GM12878 (cell line): ENCODE measurements around the gene TEC. TPM values are rescaled to one million over a fixed set of nuclear protein-coding genes. Genes with fewer than 3 reads are reported as not detected.
"Not testable (repeated sequence)": the region's sequence is repeated elsewhere in the genome, so short reads cannot be mapped to it uniquely, and the experiment has no call there.

Experiments used
- ATAC-seq: fragments of 200-7000 bp; cut with Tn5 transposase; 3 replicates; pipeline ENCODE4 v1.9.1; 2020; ENCODE audit warnings: mild to moderate bottlenecking, moderate library complexity
- BruUV-seq: library from RNA; stranded (reverse); fragments of 400-500 nt; replicated peaks from 2 replicates; lab custom pipeline; 2021; lab: Mats Ljungman, UMichigan
- CTCF ChIA-PET: fragments of 300-600 bp; sonication (Branson Sonifier 250); formaldehyde crosslinking; extraction: SDS; loops from one replicate; lab custom pipeline; 2021; ENCODE audit warnings: inconsistent platforms; lab: Yijun Ruan, JAX
- POLR2A ChIA-PET: fragments of 350-600 bp; formaldehyde crosslinking; extraction: SDS; loops from one replicate; lab custom pipeline; 2021; ENCODE audit warnings: inconsistent platforms; lab: Charles Lee
- RAD21 ChIA-PET: fragments of 300-600 bp; sonication (Branson Sonifier 250); formaldehyde crosslinking; loops from one replicate; lab custom pipeline; 2023; ENCODE audit warnings: antibody characterized with exemption; ENCODE audit not compliant: unreplicated experiment; lab: Charles Lee
- SMC1A ChIA-PET: fragments of 300-600 bp; sonication (Branson Sonifier 250); formaldehyde crosslinking; loops from one replicate; lab custom pipeline; 2023; ENCODE audit not compliant: unreplicated experiment, uncharacterized antibody; lab: Charles Lee
- DNase-seq: peaks from one replicate; pipeline ENCODE4 v3.0.0-alpha.2; 2011; ENCODE audit warnings: low read depth, low spot score
- FAIRE-seq: peaks from 3 replicates; lab custom pipeline; 2011; peaks lifted over from hg19 to GRCh38; lab: Jason Lieb, UNC
- H2AFZ ChIP-seq: 2 replicates; pipeline ENCODE4 v1.6.0; 2011; ENCODE audit warnings: low read depth, low read length, control low read depth; ENCODE audit not compliant: control insufficient read depth
- H3K27ac ChIP-seq: 2 replicates; pipeline ENCODE4 v1.5.1; 2011; ENCODE audit warnings: control low read depth; ENCODE audit not compliant: control insufficient read depth, insufficient read depth
- H3K27me3 ChIP-seq, 2 experiments: replicated peaks in 1 of 2; 2 replicates each; pipeline versions ENCODE4 v1.6.0 to v1.6.1; 2011; ENCODE audit warnings: low read length in 1 of 2; ENCODE audit not compliant: control insufficient read depth in 2 of 2, insufficient read depth in 2 of 2
- H3K36me3 ChIP-seq, 2 experiments: 2 replicates each; pipeline ENCODE4 v1.5.1; 2011; ENCODE audit warnings: low read length in 1 of 2; ENCODE audit not compliant: control insufficient read depth in 2 of 2, insufficient read depth in 2 of 2
- H3K4me1 ChIP-seq: 2 replicates; pipeline ENCODE4 v1.6.1; 2011; ENCODE audit warnings: mild to moderate bottlenecking, low read length, moderate library complexity, mixed read lengths; ENCODE audit not compliant: control insufficient read depth, insufficient read depth
- H3K4me2 ChIP-seq: 2 replicates; pipeline ENCODE4 v1.6.0; 2011; ENCODE audit warnings: control low read depth; ENCODE audit not compliant: control insufficient read depth, insufficient read depth
- H3K4me3 ChIP-seq: fragments of 200-600 bp; sonication (generic); 2 replicates; pipeline ENCODE4 v1.5.1; 2016
- H3K79me2 ChIP-seq: 2 replicates; pipeline ENCODE4 v1.6.0; 2011; ENCODE audit warnings: low read length; ENCODE audit not compliant: control insufficient read depth, insufficient read depth
- H3K9ac ChIP-seq: 2 replicates; pipeline ENCODE4 v1.8.0; 2011; ENCODE audit warnings: low read length, control low read depth, mixed read lengths; ENCODE audit not compliant: control insufficient read depth, insufficient read depth
- H3K9me3 ChIP-seq: replicated peaks from 3 replicates; pipeline ENCODE4 v1.5.1; 2011; ENCODE audit warnings: mild to moderate bottlenecking, low read length; ENCODE audit not compliant: control insufficient read depth, insufficient read depth
- H4K20me1 ChIP-seq: 2 replicates; pipeline ENCODE4 v1.6.0; 2011; ENCODE audit not compliant: control insufficient read depth, insufficient read depth
- CHD2 ChIP-seq: IDR thresholded peaks from 2 replicates; pipeline ENCODE4 v1.6.1; 2011; ENCODE audit warnings: low read depth, low read length, improper control_type of control experiment, borderline replicate concordance
- GABPA ChIP-seq: IDR thresholded peaks from 2 replicates; pipeline ENCODE4 v1.6.1; 2014; ENCODE audit warnings: antibody characterized with exemption, low read depth, mild to moderate bottlenecking, inconsistent platforms
- JUNB ChIP-seq: IDR thresholded peaks from 2 replicates; pipeline ENCODE4 v1.6.1; 2016; ENCODE audit warnings: antibody characterized with exemption, mild to moderate bottlenecking
- NFIC ChIP-seq: IDR thresholded peaks from 2 replicates; pipeline ENCODE4 v1.6.1; 2012; ENCODE audit warnings: low read depth, mild to moderate bottlenecking, inconsistent platforms, low read length, moderate library complexity
- POLR2AphosphoS5 ChIP-seq: IDR thresholded peaks from 2 replicates; pipeline ENCODE4 v1.6.1; 2011; ENCODE audit warnings: mild to moderate bottlenecking, low read length, inconsistent platforms
- RUNX3 ChIP-seq: IDR thresholded peaks from 2 replicates; pipeline ENCODE4 v1.6.1; 2012; ENCODE audit warnings: low read length, inconsistent platforms
- WGBS: methylation state at CpG from one replicate; pipeline ENCODE4 v1.1.6; 2016; ENCODE audit warnings: low lambda C conversion rate; ENCODE audit not compliant: insufficient replicate concordance, insufficient coverage; ENCODE audit errors: missing lambda C conversion rate; 5-methylcytosine and 5-hydroxymethylcytosine counted together
- in situ Hi-C: fragments of 300-500 bp; cut with MboI; formaldehyde crosslinking; loops from 9 replicates; pipeline ENCODE4 v1.14.3; 2018; ENCODE audit warnings: mixed read lengths
- intact Hi-C: fragments of 100-400 bp; cut with micrococcal nuclease; formaldehyde crosslinking; loops from one replicate; pipeline ENCODE4 v1.14.2; 2022; ENCODE audit not compliant: unreplicated experiment
- polyA plus RNA-seq, 11 experiments: library from polyadenylated mRNA; depleted of rRNA in 4 of 11; unstranded in 6 of 11; stranded (reverse) in 5 of 11; fragments of >200 nt; fragmentation: Nextera tagmentation in 4 of 11; fragmentation: Illumina TruSeq in 1 of 11; extraction: Ambion mirVana in 4 of 11; extraction: Trizol in 1 of 11; gene quantifications; 1 replicate in 1 of 11; 2 replicates in 10 of 11; pipeline versions ENCODE4 v1.2.1 to v1.2.3, GENCODE V29; 2011 to 2016; ENCODE audit warnings: inconsistent platforms in 2 of 11, missing spikeins in 2 of 11, low read depth in 1 of 11
- total RNA-seq, 4 experiments: library from RNA; depleted of rRNA in 3 of 4; stranded (reverse); fragments of >200 nt in 3 of 4; fragmentation: Illumina TruSeq in 1 of 4; extraction: Trizol in 1 of 4; gene quantifications; 2 replicates each; pipeline versions ENCODE4 v1.2.1 to v1.2.3, GENCODE V29; 2013 to 2021
- TF ChIP-seq, protein P1 (sequence below): IDR thresholded peaks from 2 replicates; pipeline ENCODE4 v1.6.1; 2012; ENCODE audit warnings: mild to moderate bottlenecking, low read depth, low read length
- TF ChIP-seq, protein P2 (sequence below): fragments of 450-650 bp; IDR thresholded peaks from 2 replicates; pipeline ENCODE4 v1.6.1; 2017; ENCODE audit warnings: antibody characterized with exemption, mild to moderate bottlenecking, moderate library complexity

The TEC gene
- total and polyA plus RNA-seq, 10 of the 15 experiments (the other 5 are each of a cell fraction or from before 2014, with no cell fraction given) = 7.4 to 27.2 (median 17.1) TPM

DNA sequence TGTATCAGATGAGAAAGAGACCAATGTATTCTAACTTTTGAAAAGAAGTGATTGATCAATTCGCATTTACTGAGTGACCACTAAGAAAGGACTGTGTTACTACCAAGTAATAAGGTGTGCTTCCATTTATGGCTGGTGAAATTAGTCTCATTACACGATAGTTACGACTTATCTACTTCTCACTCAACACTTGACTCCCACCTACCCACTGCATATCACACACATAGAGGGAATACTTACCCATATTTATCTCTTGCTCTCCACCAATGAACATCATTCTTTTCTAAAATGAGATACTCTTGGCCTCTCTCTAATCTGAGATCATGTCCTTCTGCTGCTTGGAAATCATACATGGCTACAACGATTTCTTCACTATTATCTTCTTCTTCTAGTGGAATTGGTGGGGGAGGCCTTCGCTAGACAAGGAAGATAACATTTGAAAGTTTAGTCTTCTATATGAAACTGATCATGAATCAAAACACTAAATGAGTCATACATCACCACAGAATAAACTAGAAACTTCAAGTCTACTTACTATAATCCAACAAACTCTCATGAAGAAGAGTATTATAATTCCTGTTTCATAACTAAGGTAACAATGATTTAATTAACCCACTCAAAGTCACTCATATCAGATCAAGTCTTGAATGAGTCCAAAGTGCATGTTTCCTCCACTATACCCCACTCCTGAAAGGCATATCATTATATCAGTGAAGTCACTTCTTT, 101.9 kb downstream of the TEC start:
- peaks cover 6% of the 10 kb centered on the region for H3K4me1 ChIP-seq
- H2AFZ ChIP-seq = no peak overlapping the region
- no peak overlapping the region for H3K9ac ChIP-seq
- H3K9me3 ChIP-seq = peaks cover 6% of the 10 kb centered on the region; the same call in 2 of the 3 replicates
- 62% methylated on average over 5 of the region's 5 CpGs for WGBS
- ChIA-PET POLR2A (no interaction called here), CTCF (interaction anchor here (1.3 kb wide), 1 partner anchor 108 kb away, joined by 7 read pairs; no protein-coding TSS in a partner anchor), RAD21 (no interaction called here), SMC1A (interaction anchor here (1.0 to 2.1 kb wide), 3 partner anchors 18 to 56 kb away, joined by 3 to 7 read pairs (median 4); no protein-coding TSS in a partner anchor)
- no peak overlapping the region for H3K27ac ChIP-seq
- H3K36me3 ChIP-seq = peaks cover 13 to 36% of the 10 kb centered on the region in 2 experiments
- no peak for DNase-seq
- ATAC-seq = peak; percentile 69
- peaks cover 7% of the 10 kb centered on the region for H3K79me2 ChIP-seq
- H3K4me2 ChIP-seq = no peak overlapping the region
- no peak for FAIRE-seq
- in situ Hi-C loops (no loop called here), intact Hi-C loops (no loop called here)
- TF ChIP-seq, protein P1, sequence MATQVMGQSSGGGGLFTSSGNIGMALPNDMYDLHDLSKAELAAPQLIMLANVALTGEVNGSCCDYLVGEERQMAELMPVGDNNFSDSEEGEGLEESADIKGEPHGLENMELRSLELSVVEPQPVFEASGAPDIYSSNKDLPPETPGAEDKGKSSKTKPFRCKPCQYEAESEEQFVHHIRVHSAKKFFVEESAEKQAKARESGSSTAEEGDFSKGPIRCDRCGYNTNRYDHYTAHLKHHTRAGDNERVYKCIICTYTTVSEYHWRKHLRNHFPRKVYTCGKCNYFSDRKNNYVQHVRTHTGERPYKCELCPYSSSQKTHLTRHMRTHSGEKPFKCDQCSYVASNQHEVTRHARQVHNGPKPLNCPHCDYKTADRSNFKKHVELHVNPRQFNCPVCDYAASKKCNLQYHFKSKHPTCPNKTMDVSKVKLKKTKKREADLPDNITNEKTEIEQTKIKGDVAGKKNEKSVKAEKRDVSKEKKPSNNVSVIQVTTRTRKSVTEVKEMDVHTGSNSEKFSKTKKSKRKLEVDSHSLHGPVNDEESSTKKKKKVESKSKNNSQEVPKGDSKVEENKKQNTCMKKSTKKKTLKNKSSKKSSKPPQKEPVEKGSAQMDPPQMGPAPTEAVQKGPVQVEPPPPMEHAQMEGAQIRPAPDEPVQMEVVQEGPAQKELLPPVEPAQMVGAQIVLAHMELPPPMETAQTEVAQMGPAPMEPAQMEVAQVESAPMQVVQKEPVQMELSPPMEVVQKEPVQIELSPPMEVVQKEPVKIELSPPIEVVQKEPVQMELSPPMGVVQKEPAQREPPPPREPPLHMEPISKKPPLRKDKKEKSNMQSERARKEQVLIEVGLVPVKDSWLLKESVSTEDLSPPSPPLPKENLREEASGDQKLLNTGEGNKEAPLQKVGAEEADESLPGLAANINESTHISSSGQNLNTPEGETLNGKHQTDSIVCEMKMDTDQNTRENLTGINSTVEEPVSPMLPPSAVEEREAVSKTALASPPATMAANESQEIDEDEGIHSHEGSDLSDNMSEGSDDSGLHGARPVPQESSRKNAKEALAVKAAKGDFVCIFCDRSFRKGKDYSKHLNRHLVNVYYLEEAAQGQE = no peak
- TF ChIP-seq, protein P2, sequence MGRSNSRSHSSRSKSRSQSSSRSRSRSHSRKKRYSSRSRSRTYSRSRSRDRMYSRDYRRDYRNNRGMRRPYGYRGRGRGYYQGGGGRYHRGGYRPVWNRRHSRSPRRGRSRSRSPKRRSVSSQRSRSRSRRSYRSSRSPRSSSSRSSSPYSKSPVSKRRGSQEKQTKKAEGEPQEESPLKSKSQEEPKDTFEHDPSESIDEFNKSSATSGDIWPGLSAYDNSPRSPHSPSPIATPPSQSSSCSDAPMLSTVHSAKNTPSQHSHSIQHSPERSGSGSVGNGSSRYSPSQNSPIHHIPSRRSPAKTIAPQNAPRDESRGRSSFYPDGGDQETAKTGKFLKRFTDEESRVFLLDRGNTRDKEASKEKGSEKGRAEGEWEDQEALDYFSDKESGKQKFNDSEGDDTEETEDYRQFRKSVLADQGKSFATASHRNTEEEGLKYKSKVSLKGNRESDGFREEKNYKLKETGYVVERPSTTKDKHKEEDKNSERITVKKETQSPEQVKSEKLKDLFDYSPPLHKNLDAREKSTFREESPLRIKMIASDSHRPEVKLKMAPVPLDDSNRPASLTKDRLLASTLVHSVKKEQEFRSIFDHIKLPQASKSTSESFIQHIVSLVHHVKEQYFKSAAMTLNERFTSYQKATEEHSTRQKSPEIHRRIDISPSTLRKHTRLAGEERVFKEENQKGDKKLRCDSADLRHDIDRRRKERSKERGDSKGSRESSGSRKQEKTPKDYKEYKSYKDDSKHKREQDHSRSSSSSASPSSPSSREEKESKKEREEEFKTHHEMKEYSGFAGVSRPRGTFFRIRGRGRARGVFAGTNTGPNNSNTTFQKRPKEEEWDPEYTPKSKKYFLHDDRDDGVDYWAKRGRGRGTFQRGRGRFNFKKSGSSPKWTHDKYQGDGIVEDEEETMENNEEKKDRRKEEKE = no peak
- TF ChIP-seq CHD2 = no peak
- TF ChIP-seq JUNB = peak; percentile 69
- no peak for TF ChIP-seq POLR2AphosphoS5
- TF ChIP-seq GABPA = 0 out of 2 replicates have a peak, but pooled peaks have one; percentile 14
- peak; percentile 48; the same call in 1 of the 2 replicates for TF ChIP-seq RUNX3
- TF ChIP-seq NFIC = peak; percentile 50; the same call in 1 of the 2 replicates
- H3K4me3 ChIP-seq = no peak overlapping the region
- BruUV-seq = no TSS peak
- H3K27me3 ChIP-seq = no peaks in the 10 kb centered on the region
- H4K20me1 ChIP-seq = no peaks in the 10 kb centered on the region

DNA sequence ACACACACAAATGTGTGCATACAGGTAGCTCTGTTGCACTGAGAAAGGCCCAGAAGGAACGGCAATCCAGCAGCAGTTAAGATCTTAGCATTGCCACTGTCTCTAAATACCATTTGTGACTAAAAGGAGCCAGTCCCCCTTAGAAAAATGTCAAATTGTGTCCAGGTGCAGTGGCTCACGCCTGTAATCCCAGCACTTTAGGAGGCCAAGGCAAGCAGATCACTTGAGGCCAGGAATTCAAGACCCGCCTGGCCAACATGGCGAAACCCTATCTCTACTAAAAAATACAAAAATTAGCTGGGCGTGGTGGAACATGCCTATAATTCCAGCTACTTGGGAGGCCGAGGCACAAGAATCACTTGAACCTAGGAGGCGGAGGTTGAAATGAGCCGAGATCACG, 105.1 kb downstream of the TEC start:
- H3K27me3 ChIP-seq, H3K9ac ChIP-seq, H3K4me3 ChIP-seq, H4K20me1 ChIP-seq, in situ Hi-C loops, FAIRE-seq, H3K79me2 ChIP-seq, H3K27ac ChIP-seq, BruUV-seq, ATAC-seq, H3K9me3 ChIP-seq, H3K4me2 ChIP-seq, H2AFZ ChIP-seq, POLR2A ChIA-PET, intact Hi-C loops, DNase-seq, H3K4me1 ChIP-seq: not testable (repeated sequence)
- WGBS = 97% methylated on average over 9 of the region's 9 CpGs
- RAD21 ChIA-PET = interaction anchor here (0.9 kb wide), 1 partner anchor 9 kb away, joined by 3 read pairs; no protein-coding TSS in a partner anchor
- SMC1A ChIA-PET = interaction anchor here (0.8 to 1.6 kb wide), 7 partner anchors 15 to 382 kb away, joined by 3 to 7 read pairs (median 4); no protein-coding TSS in a partner anchor
- CTCF ChIA-PET = interaction anchor here (0.7 to 1.9 kb wide), 4 partner anchors 15 to 110 kb away, joined by 4 to 9 read pairs (median 6); no protein-coding TSS in a partner anchor
- peaks cover 14 to 29% of the 10 kb centered on the region in 2 experiments for H3K36me3 ChIP-seq
